B cell (primary cell): ENCODE measurements around the gene HSCB. TPM values are rescaled to one million over a fixed set of nuclear protein-coding genes. Genes with fewer than 3 reads are reported as not detected.

ENCODE experiments used
- ATAC-seq: fragments of 200-7000 bp; cut with Tn5 transposase; one replicate; pipeline ENCODE4 v1.10.0; 2021; ENCODE audit warnings: low read depth, mild to moderate bottlenecking, moderate number of reproducible peaks, moderate library complexity
- CTCF ChIA-PET: fragments of 350-600 bp; sonication (Branson Sonifier 250); formaldehyde crosslinking; loops from one replicate; lab custom pipeline; 2021; ENCODE audit warnings: antibody characterized with exemption, inconsistent platforms; lab: Charles Lee
- POLR2A ChIA-PET: fragments of 350-600 bp; sonication (Branson Sonifier 250); formaldehyde crosslinking; loops from one replicate; lab custom pipeline; 2021; ENCODE audit warnings: antibody characterized with exemption; lab: Charles Lee
- DNase-seq: peaks from one replicate; pipeline ENCODE4 v3.0.0; 2013
- H2AFZ ChIP-seq: 2 replicates; pipeline ENCODE4 v1.6.1; 2012; ENCODE audit warnings: mild to moderate bottlenecking, low read depth, low read length; ENCODE audit not compliant: insufficient read depth, poor library complexity, severe bottlenecking
- H3K27ac ChIP-seq, 2 donors: 1 replicate in 1 of 2; 2 replicates in 1 of 2; pipeline ENCODE4 v1.5.1; 2012 to 2013; ENCODE audit warnings: low read length in 2 of 2, mild to moderate bottlenecking in 2 of 2, moderate library complexity in 1 of 2
- H3K27me3 ChIP-seq, 4 experiments: fragments of 200-600 bp in 1 of 4; sonication (generic) in 1 of 4; replicated peaks in 1 of 4; 1 replicate in 2 of 4; 2 replicates in 2 of 4; pipeline versions ENCODE4 v1.6.1 to v1.7.0; 2013 to 2016; ENCODE audit warnings: low read length in 3 of 4, mild to moderate bottlenecking in 2 of 4, mixed read lengths in 1 of 4, moderate library complexity in 1 of 4; ENCODE audit not compliant: insufficient read depth in 4 of 4, control insufficient read depth in 3 of 4; ENCODE audit errors: control extremely low read depth in 1 of 4
- H3K36me3 ChIP-seq, 2 experiments: replicated peaks in 1 of 2; 1 replicate in 1 of 2; 2 replicates in 1 of 2; pipeline versions ENCODE4 v1.6.1 to v1.7.1; 2013; ENCODE audit warnings: low read length in 1 of 2; ENCODE audit not compliant: insufficient read depth in 2 of 2, control insufficient read depth in 1 of 2; ENCODE audit errors: control extremely low read depth in 1 of 2, extremely low read depth in 1 of 2
- H3K4me1 ChIP-seq, 2 donors: fragments of 200-600 bp in 1 of 2; sonication (generic) in 1 of 2; 1 replicate in 1 of 2; 2 replicates in 1 of 2; pipeline versions ENCODE4 v1.5.1 to v1.6.1; 2013 to 2017; ENCODE audit warnings: low read length in 2 of 2; ENCODE audit not compliant: control insufficient read depth in 2 of 2, insufficient read depth in 2 of 2
- H3K4me2 ChIP-seq: replicated peaks from 2 replicates; pipeline ENCODE3; 2012; ENCODE audit warnings: mild to moderate bottlenecking, low read depth, low read length; ENCODE audit not compliant: poor library complexity, severe bottlenecking
- H3K4me3 ChIP-seq, 5 experiments: fragments of 200-600 bp in 1 of 5; sonication (generic) in 1 of 5; 1 replicate in 3 of 5; 2 replicates in 2 of 5; pipeline versions ENCODE4 v1.5.1 to v1.7.0; 2011 to 2016; ENCODE audit warnings: low read length in 4 of 5, mild to moderate bottlenecking in 4 of 5, low read depth in 2 of 5, control low read depth in 1 of 5, moderate library complexity in 1 of 5; ENCODE audit not compliant: insufficient read depth in 1 of 5; ENCODE audit errors: control extremely low read depth in 1 of 5, extremely low read depth in 1 of 5
- H3K79me2 ChIP-seq: fragments of 200-600 bp; sonication (generic); one replicate; pipeline ENCODE4 v1.6.0; 2016; ENCODE audit warnings: low read length; ENCODE audit not compliant: control insufficient read depth, insufficient read depth
- H3K9ac ChIP-seq: fragments of 200-600 bp; sonication (generic); 2 replicates; pipeline ENCODE4 v1.6.1; 2017; ENCODE audit warnings: mild to moderate bottlenecking, low read length, moderate library complexity
- H3K9me3 ChIP-seq, 3 donors: one replicate each; pipeline versions ENCODE4 v1.6.1 to v1.7.1; 2013; ENCODE audit warnings: low read length in 2 of 3; ENCODE audit not compliant: control insufficient read depth in 2 of 3, insufficient read depth in 1 of 3; ENCODE audit errors: control extremely low read depth in 1 of 3
- H4K20me1 ChIP-seq: 2 replicates; pipeline ENCODE4 v1.6.0; 2012; ENCODE audit warnings: mild to moderate bottlenecking, low read length; ENCODE audit not compliant: insufficient read depth, control insufficient read depth, poor library complexity, severe bottlenecking
- H3K27ac Mint-ChIP-seq: one replicate; pipeline ENCODE4 v1.8.0; 2021; ENCODE audit warnings: mixed read lengths
- H3K27me3 Mint-ChIP-seq: one replicate; pipeline ENCODE4 v1.8.0; 2021; ENCODE audit warnings: mixed read lengths
- H3K4me1 Mint-ChIP-seq: one replicate; pipeline ENCODE4 v1.8.0; 2021; ENCODE audit warnings: mixed read lengths
- H3K4me3 Mint-ChIP-seq: one replicate; pipeline ENCODE4 v1.8.0; 2021; ENCODE audit warnings: mixed read lengths
- H3K9me3 Mint-ChIP-seq: one replicate; pipeline ENCODE4 v1.8.0; 2022; ENCODE audit warnings: mixed read lengths; ENCODE audit not compliant: insufficient read depth
- EZH2 ChIP-seq: IDR thresholded peaks from 2 replicates; pipeline ENCODE4 v1.6.1; 2012; ENCODE audit warnings: borderline replicate concordance, low read depth, mild to moderate bottlenecking, moderate library complexity, low read length; ENCODE audit not compliant: insufficient read depth, poor library complexity, severe bottlenecking
- WGBS: methylation state at CpG from one replicate; pipeline ENCODE4 v1.1.5; 2013; ENCODE audit warnings: missing lambda C conversion rate; ENCODE audit not compliant: insufficient coverage; 5-methylcytosine and 5-hydroxymethylcytosine counted together
- intact Hi-C: fragments of 100-400 bp; cut with micrococcal nuclease; formaldehyde crosslinking; loops from one replicate; pipeline ENCODE4 v1.10.0; 2022
- polyA plus RNA-seq: library from polyadenylated mRNA; depleted of rRNA; stranded (reverse); fragments of >200 nt; gene quantifications from 2 replicates; pipeline ENCODE4 v1.2.3, GENCODE V29; 2012
- total RNA-seq, 2 donors: library from RNA; stranded (reverse); fragments of 120-200 nt in 1 of 2; gene quantifications; 1 replicate in 1 of 2; 2 replicates in 1 of 2; pipeline versions ENCODE4 v1.2.3 to v1.2.4, GENCODE V29; 2013 to 2022
- TF ChIP-seq, protein P1 (sequence below): fragments of 200-600 bp; IDR thresholded peaks from one replicate; pipeline ENCODE4 v1.8.0; 2022; ENCODE audit warnings: antibody characterized with exemption, mild to moderate bottlenecking

HSCB gene
- total and polyA plus RNA-seq, 2 donors (not counting 1 experiment from before 2014, with no cell fraction given), result 12.8 to 18.3 TPM

DNA sequence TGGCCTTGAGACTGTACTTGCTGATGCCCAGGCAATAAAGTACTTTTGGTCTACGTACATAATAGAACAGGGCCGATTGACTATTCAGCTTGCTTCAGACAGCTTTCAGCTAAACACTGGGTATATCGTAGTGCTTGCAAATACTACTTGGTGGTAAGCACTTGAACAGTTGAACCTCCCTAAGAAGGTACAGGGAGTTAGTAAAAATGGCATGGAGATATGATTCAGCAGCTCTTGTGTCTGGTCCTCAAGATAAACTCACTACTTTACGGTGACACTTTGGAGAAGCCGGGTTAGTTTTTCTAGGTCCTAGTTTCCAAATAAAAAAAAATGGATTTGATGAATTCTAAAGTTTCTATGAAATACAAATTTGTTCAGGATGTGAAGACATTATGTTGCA is 38.0 kb downstream of the HSCB start:
- DNase-seq, result no peak
- intact Hi-C loops, result no loop called here
- Histone ChIP-seq H3K36me3 (peaks cover 16 to 73% of the 10 kb centered on the region in 2 experiments), H3K9ac (no peak overlapping the region), H3K4me1 (peaks cover 3% of the 10 kb centered on the region in 2 donors), H3K4me2 (no peak overlapping the region), H3K27me3 (no peaks in the 10 kb centered on the region), H3K4me3 (no peak overlapping the region), H3K9me3 (no peaks in the 10 kb centered on the region), H3K27ac (no peak overlapping the region), H4K20me1 (peaks cover 84% of the 10 kb centered on the region), H2AFZ (no peak overlapping the region), H3K79me2 (peaks cover 82% of the 10 kb centered on the region)
- TF ChIP-seq, protein P1, sequence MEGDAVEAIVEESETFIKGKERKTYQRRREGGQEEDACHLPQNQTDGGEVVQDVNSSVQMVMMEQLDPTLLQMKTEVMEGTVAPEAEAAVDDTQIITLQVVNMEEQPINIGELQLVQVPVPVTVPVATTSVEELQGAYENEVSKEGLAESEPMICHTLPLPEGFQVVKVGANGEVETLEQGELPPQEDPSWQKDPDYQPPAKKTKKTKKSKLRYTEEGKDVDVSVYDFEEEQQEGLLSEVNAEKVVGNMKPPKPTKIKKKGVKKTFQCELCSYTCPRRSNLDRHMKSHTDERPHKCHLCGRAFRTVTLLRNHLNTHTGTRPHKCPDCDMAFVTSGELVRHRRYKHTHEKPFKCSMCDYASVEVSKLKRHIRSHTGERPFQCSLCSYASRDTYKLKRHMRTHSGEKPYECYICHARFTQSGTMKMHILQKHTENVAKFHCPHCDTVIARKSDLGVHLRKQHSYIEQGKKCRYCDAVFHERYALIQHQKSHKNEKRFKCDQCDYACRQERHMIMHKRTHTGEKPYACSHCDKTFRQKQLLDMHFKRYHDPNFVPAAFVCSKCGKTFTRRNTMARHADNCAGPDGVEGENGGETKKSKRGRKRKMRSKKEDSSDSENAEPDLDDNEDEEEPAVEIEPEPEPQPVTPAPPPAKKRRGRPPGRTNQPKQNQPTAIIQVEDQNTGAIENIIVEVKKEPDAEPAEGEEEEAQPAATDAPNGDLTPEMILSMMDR, result no peak
- no peak for TF ChIP-seq EZH2
- no peak overlapping the region for H3K27ac Mint-ChIP-seq
- H3K9me3 Mint-ChIP-seq, result no peaks in the 10 kb centered on the region
- no peaks in the 10 kb centered on the region for H3K27me3 Mint-ChIP-seq
- ATAC-seq, result no peak
- no peak overlapping the region for H3K4me3 Mint-ChIP-seq
- 92% methylated on average over 2 of the region's 5 CpGs for WGBS
- peaks cover 14% of the 10 kb centered on the region for H3K4me1 Mint-ChIP-seq
- POLR2A ChIA-PET, result no interaction called here
- CTCF ChIA-PET, result interaction anchor here (1.1 kb wide), 1 partner anchor 179 kb away, joined by 4 read pairs; no protein-coding TSS in a partner anchor

DNA sequence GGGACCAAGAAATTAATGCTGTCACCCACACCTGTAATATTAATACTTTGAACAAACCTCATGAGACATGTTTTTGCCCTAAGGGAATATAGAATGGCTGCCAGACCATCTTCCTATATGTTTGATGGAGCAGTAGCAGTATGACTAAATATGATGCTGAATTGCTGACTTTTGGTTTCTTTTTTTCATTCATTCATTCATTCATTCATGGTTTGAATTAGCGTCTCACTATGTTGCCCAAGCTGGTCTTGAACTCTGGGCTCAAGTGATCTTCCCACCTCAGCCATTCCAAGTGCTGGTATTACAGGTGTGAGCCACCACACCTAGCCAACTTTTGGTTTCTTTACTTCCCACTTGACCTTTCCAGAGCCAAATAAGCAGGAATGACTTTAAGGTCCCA is 38.5 kb downstream of the HSCB start:
- TF ChIP-seq EZH2, result no peak
- TF ChIP-seq, protein P1, result no peak
- Histone ChIP-seq H3K4me3 (no peak overlapping the region), H4K20me1 (peaks cover 82% of the 10 kb centered on the region), H3K4me1 (no peaks in the 10 kb centered on the region), H3K36me3 (peaks cover 16 to 77% of the 10 kb centered on the region in 2 experiments), H2AFZ (no peak overlapping the region), H3K9ac (no peak overlapping the region), H3K27ac (no peak overlapping the region), H3K9me3 (no peaks in the 10 kb centered on the region), H3K27me3 (no peaks in the 10 kb centered on the region), H3K4me2 (no peak overlapping the region), H3K79me2 (peaks cover 78% of the 10 kb centered on the region)
- ChIA-PET POLR2A (no interaction called here), CTCF (interaction anchor here (1.1 kb wide), 1 partner anchor 179 kb away, joined by 4 read pairs; no protein-coding TSS in a partner anchor)
- peaks cover 11% of the 10 kb centered on the region for H3K4me1 Mint-ChIP-seq
- no peaks in the 10 kb centered on the region for H3K27me3 Mint-ChIP-seq
- no peak overlapping the region for H3K27ac Mint-ChIP-seq
- H3K4me3 Mint-ChIP-seq, result no peak overlapping the region
- DNase-seq (no peak), ATAC-seq (no peak)
- WGBS, result 100% methylated on average over 1 of the region's 1 CpG
- H3K9me3 Mint-ChIP-seq, result no peaks in the 10 kb centered on the region
- intact Hi-C loops, result no loop called here
